HG02973 (cell line): ENCODE measurements around the gene C5AR1.
"Not testable (repeated sequence)": the region's sequence is repeated elsewhere in the genome, so short reads cannot be mapped to it uniquely, and the experiment has no call there.

ENCODE experiments used
- ATAC-seq: cut with Tn5 transposase; IDR thresholded peaks from one replicate; pipeline ENCODE4 v1.9.1; 2021; ENCODE audit warnings: moderate library complexity; ENCODE audit not compliant: unreplicated experiment

The C5AR1 gene

GRCh38 chr19:47362321-47362720, 52.7 kb downstream of the C5AR1 start:
- no peak for ATAC-seq

GRCh38 chr19:47363758-47364531, 54.3 kb downstream of the C5AR1 start:
- ATAC-seq = no peak

- not testable (repeated sequence) for ATAC-seq
Measured at GRCh38 chr19:47365455-47365854, 55.8 kb downstream of the C5AR1 start.

GRCh38 chr19:47370045-47370611, 60.5 kb downstream of the C5AR1 start:
- no peak for ATAC-seq

GRCh38 chr19:47371261-47371660, 61.6 kb downstream of the C5AR1 start:
- ATAC-seq = no peak
